NOMO-1 (cell line): Measurements from ENCODE around the gene ASB6.

ENCODE experiments used
- DNase-seq, 2 experiments: peaks; one replicate each; lab custom pipeline; 2025; ENCODE audit not compliant: unreplicated experiment in 2 of 2; lab: John Stamatoyannopoulos, UW

ASB6 gene

GRCh38 chr9:129627556-129628440 lies 14.2 kb downstream of the ASB6 start:
- DNase-seq = peak in 1 of 2 experiments; percentile 34

- DNase-seq = peak in 1 of 2 experiments; percentile 55
Measured at GRCh38 chr9:129626625-129627284, 15.2 kb downstream of the ASB6 start.

GRCh38 chr9:129626079-129626624 lies 15.8 kb downstream of the ASB6 start, which contains the start of gene NTMT1:
NTMT1 (plus strand) TSS chr9:129626163; CDS start chr9:129632704, 6,541 bp downstream.
- peak; percentile 71 to 89 for DNase-seq

- DNase-seq = peak; percentile 75 to 91
Measured at GRCh38 chr9:129624947-129625346, 17.0 kb downstream of the ASB6 start.

GRCh38 chr9:129624168-129624759 lies 17.7 kb downstream of the ASB6 start:
- DNase-seq = peak; percentile 21 to 50

- peak; percentile 54 to 72 for DNase-seq
Measured at GRCh38 chr9:129623331-129623730, 18.6 kb downstream of the ASB6 start.

GRCh38 chr9:129620669-129621295 lies 21.2 kb downstream of the ASB6 start, which contains the start of gene C9orf50:
C9orf50 (minus strand) TSS chr9:129621101; CDS start chr9:129620574, 527 bp downstream.
- DNase-seq = no peak

- peak in 1 of 2 experiments; percentile 14 for DNase-seq
Measured at GRCh38 chr9:129619787-129620668, 21.9 kb downstream of the ASB6 start.

GRCh38 chr9:129617167-129617566 lies 24.8 kb downstream of the ASB6 start:
- no peak for DNase-seq

- DNase-seq = no peak
Measured at GRCh38 chr9:129615407-129616285, 26.3 kb downstream of the ASB6 start.

GRCh38 chr9:129614932-129615331 lies 27.0 kb downstream of the ASB6 start:
- DNase-seq = no peak

GRCh38 chr9:129613520-129614175 lies 28.3 kb downstream of the ASB6 start:
- no peak for DNase-seq

- DNase-seq = no peak
Measured at GRCh38 chr9:129612815-129613519, 29.0 kb downstream of the ASB6 start.

- no peak for DNase-seq
Measured at GRCh38 chr9:129612123-129612522, 29.8 kb downstream of the ASB6 start.

- DNase-seq = no peak
Measured at GRCh38 chr9:129611307-129611800, 30.6 kb downstream of the ASB6 start.

- DNase-seq = peak; percentile 52 to 75
Measured at GRCh38 chr9:129610473-129611306, 31.3 kb downstream of the ASB6 start.

GRCh38 chr9:129610213-129610472 lies 31.8 kb downstream of the ASB6 start:
- no peak for DNase-seq
